ENCODE data around the gene DHRS2. TPM values are rescaled to one million over a fixed set of nuclear protein-coding genes. Genes with fewer than 3 reads are reported as not detected.

The DHRS2 gene
- total and polyA plus RNA-seq, 2 of the 13 experiments (the other 11 are each of a cell fraction or from before 2014, with no cell fraction given), result 1,621 to 3,021 TPM

DNA sequence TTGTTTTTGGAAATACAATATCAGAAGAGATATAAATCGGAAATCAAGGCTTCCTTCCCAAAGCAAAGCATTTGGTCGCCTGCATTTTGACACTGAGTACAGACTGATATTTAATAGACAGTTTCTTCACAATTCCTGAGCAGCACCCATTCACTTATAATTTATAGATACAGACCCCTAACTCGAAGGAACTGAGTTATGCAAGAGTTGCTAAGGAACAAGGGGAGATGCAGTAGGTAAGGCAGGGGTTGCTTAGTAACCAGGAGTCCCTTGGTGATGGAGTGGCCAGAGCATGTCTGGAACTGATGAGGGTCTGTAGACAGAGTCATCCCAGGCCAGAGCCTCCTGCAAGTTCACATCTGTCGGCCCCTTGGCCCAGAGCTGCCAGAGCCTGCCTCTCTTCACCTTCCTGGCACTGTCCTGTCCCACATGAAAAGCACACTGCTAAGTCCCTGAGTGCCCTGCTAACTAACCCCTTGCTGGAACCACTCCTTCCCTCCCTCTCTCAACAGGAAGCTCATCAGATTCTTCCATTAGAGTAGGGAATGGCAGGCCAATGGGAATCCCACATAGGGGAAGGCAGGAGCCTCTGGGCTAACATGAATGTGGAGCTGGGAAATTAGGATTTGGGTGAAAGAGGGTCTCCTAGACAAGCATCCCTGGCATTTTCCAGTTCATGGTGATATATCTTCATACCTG lies 3.6 kb upstream of the DHRS2 start (continued):
- TF ChIP-seq NONO (IDR thresholded peaks at IDR 0.05), result no peak
- no peak for TF ChIP-seq NONO (CRISPR knock-in tag; conservative IDR thresholded peaks at IDR 0.05)
- TF ChIP-seq, protein P1, sequence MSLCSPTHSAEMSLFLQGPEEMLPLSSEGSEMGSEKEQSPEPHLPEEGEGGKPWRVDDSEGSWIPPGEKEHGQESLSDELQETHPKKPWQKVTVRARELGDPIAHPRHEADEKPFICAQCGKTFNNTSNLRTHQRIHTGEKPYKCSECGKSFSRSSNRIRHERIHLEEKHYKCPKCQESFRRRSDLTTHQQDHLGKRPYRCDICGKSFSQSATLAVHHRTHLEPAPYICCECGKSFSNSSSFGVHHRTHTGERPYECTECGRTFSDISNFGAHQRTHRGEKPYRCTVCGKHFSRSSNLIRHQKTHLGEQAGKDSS (CRISPR knock-in tag; IDR thresholded peaks at IDR 0.05; ENCODE audit: borderline replicate concordance, low read depth), result peak; percentile 17; the same call in 1 of the 2 replicates
- TF ChIP-seq TOPORS (CRISPR knock-in tag; IDR thresholded peaks at IDR 0.05), result no peak
- no peak for TF ChIP-seq ZFP62 (CRISPR knock-in tag; IDR thresholded peaks at IDR 0.05)
- TF ChIP-seq ZSCAN29 (CRISPR knock-in tag; conservative IDR thresholded peaks at IDR 0.05), result 0 out of 2 replicates have a peak, but pooled peaks have one; percentile 25
- TF ChIP-seq, protein P2, sequence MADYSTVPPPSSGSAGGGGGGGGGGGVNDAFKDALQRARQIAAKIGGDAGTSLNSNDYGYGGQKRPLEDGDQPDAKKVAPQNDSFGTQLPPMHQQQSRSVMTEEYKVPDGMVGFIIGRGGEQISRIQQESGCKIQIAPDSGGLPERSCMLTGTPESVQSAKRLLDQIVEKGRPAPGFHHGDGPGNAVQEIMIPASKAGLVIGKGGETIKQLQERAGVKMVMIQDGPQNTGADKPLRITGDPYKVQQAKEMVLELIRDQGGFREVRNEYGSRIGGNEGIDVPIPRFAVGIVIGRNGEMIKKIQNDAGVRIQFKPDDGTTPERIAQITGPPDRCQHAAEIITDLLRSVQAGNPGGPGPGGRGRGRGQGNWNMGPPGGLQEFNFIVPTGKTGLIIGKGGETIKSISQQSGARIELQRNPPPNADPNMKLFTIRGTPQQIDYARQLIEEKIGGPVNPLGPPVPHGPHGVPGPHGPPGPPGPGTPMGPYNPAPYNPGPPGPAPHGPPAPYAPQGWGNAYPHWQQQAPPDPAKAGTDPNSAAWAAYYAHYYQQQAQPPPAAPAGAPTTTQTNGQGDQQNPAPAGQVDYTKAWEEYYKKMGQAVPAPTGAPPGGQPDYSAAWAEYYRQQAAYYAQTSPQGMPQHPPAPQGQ (CRISPR knock-in tag; IDR thresholded peaks at IDR 0.05; ENCODE audit: borderline replicate concordance), result no peak
- TF ChIP-seq ZNF343 (CRISPR knock-in tag; IDR thresholded peaks at IDR 0.05), result no peak
- TF ChIP-seq, protein P3, sequence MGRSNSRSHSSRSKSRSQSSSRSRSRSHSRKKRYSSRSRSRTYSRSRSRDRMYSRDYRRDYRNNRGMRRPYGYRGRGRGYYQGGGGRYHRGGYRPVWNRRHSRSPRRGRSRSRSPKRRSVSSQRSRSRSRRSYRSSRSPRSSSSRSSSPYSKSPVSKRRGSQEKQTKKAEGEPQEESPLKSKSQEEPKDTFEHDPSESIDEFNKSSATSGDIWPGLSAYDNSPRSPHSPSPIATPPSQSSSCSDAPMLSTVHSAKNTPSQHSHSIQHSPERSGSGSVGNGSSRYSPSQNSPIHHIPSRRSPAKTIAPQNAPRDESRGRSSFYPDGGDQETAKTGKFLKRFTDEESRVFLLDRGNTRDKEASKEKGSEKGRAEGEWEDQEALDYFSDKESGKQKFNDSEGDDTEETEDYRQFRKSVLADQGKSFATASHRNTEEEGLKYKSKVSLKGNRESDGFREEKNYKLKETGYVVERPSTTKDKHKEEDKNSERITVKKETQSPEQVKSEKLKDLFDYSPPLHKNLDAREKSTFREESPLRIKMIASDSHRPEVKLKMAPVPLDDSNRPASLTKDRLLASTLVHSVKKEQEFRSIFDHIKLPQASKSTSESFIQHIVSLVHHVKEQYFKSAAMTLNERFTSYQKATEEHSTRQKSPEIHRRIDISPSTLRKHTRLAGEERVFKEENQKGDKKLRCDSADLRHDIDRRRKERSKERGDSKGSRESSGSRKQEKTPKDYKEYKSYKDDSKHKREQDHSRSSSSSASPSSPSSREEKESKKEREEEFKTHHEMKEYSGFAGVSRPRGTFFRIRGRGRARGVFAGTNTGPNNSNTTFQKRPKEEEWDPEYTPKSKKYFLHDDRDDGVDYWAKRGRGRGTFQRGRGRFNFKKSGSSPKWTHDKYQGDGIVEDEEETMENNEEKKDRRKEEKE (IDR thresholded peaks at IDR 0.05), result no peak
- no peak for TF ChIP-seq SATB2 (CRISPR knock-in tag; IDR thresholded peaks at IDR 0.05)
- TF ChIP-seq, protein P4, sequence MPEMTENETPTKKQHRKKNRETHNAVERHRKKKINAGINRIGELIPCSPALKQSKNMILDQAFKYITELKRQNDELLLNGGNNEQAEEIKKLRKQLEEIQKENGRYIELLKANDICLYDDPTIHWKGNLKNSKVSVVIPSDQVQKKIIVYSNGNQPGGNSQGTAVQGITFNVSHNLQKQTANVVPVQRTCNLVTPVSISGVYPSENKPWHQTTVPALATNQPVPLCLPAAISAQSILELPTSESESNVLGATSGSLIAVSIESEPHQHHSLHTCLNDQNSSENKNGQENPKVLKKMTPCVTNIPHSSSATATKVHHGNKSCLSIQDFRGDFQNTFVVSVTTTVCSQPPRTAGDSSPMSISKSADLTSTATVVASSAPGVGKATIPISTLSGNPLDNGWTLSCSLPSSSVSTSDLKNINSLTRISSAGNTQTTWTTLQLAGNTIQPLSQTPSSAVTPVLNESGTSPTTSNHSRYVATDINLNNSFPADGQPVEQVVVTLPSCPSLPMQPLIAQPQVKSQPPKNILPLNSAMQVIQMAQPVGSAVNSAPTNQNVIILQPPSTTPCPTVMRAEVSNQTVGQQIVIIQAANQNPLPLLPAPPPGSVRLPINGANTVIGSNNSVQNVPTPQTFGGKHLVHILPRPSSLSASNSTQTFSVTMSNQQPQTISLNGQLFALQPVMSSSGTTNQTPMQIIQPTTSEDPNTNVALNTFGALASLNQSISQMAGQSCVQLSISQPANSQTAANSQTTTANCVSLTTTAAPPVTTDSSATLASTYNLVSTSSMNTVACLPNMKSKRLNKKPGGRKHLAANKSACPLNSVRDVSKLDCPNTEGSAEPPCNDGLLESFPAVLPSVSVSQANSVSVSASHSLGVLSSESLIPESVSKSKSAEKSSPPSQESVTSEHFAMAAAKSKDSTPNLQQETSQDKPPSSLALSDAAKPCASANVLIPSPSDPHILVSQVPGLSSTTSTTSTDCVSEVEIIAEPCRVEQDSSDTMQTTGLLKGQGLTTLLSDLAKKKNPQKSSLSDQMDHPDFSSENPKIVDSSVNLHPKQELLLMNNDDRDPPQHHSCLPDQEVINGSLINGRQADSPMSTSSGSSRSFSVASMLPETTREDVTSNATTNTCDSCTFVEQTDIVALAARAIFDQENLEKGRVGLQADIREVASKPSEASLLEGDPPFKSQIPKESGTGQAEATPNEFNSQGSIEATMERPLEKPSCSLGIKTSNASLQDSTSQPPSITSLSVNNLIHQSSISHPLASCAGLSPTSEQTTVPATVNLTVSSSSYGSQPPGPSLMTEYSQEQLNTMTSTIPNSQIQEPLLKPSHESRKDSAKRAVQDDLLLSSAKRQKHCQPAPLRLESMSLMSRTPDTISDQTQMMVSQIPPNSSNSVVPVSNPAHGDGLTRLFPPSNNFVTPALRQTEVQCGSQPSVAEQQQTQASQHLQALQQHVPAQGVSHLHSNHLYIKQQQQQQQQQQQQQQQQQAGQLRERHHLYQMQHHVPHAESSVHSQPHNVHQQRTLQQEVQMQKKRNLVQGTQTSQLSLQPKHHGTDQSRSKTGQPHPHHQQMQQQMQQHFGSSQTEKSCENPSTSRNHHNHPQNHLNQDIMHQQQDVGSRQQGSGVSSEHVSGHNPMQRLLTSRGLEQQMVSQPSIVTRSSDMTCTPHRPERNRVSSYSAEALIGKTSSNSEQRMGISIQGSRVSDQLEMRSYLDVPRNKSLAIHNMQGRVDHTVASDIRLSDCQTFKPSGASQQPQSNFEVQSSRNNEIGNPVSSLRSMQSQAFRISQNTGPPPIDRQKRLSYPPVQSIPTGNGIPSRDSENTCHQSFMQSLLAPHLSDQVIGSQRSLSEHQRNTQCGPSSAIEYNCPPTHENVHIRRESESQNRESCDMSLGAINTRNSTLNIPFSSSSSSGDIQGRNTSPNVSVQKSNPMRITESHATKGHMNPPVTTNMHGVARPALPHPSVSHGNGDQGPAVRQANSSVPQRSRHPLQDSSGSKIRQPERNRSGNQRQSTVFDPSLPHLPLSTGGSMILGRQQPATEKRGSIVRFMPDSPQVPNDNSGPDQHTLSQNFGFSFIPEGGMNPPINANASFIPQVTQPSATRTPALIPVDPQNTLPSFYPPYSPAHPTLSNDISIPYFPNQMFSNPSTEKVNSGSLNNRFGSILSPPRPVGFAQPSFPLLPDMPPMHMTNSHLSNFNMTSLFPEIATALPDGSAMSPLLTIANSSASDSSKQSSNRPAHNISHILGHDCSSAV (CRISPR knock-in tag; IDR thresholded peaks at IDR 0.05; ENCODE audit: borderline replicate concordance), result no peak

Measured in HepG2 (cell line).